AG10803 (cell line): Measurements from ENCODE around the gene IL17REL.

ENCODE experiments used
- DNase-seq: peaks from one replicate; pipeline ENCODE4 v3.0.0; 2010; ENCODE audit warnings: low read depth
- H3K4me3 ChIP-seq: 2 replicates; pipeline ENCODE4 v1.5.1; 2011; ENCODE audit warnings: mild to moderate bottlenecking, low read length, control low read depth
- TF ChIP-seq, protein P1 (sequence below): conservative IDR thresholded peaks from 2 replicates; pipeline ENCODE4 v1.5.1; 2011; ENCODE audit warnings: mild to moderate bottlenecking, low read length, control low read depth, inconsistent platforms

IL17REL gene

DNA sequence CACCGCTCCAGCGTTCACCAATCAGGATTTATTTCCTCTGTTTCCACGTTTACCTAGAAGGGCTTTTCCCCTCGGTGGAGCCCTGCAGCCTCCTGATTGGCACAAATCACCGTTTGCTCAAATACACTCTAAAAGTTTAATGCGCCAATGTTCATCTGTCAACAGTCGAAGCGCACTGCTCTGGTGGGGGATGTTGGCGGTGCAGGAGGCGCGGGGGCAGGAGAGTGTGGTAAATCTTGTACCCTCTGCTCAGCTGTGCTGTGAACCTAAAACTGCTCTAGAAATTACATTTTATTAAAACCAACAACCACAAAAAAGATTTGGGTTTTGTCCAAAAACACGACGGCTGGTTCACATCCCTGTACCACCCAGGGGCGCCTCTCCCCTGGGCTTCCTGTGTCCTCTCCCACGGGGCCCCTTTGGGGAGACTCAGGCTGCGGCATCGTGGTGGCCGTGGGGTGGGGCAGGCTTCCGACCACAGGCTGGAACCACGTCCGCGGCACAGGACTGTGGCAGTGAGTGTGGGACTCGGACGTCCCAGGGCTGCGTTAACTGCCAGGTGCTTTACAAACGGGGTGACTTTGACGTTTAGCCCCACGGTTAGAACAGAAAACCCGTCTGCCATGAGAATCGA lies 32.0 kb upstream of the IL17REL start:
- H3K4me3 ChIP-seq, result no peak overlapping the region
- DNase-seq, result no peak
- TF ChIP-seq, protein P1, sequence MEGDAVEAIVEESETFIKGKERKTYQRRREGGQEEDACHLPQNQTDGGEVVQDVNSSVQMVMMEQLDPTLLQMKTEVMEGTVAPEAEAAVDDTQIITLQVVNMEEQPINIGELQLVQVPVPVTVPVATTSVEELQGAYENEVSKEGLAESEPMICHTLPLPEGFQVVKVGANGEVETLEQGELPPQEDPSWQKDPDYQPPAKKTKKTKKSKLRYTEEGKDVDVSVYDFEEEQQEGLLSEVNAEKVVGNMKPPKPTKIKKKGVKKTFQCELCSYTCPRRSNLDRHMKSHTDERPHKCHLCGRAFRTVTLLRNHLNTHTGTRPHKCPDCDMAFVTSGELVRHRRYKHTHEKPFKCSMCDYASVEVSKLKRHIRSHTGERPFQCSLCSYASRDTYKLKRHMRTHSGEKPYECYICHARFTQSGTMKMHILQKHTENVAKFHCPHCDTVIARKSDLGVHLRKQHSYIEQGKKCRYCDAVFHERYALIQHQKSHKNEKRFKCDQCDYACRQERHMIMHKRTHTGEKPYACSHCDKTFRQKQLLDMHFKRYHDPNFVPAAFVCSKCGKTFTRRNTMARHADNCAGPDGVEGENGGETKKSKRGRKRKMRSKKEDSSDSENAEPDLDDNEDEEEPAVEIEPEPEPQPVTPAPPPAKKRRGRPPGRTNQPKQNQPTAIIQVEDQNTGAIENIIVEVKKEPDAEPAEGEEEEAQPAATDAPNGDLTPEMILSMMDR, result no peak

DNA sequence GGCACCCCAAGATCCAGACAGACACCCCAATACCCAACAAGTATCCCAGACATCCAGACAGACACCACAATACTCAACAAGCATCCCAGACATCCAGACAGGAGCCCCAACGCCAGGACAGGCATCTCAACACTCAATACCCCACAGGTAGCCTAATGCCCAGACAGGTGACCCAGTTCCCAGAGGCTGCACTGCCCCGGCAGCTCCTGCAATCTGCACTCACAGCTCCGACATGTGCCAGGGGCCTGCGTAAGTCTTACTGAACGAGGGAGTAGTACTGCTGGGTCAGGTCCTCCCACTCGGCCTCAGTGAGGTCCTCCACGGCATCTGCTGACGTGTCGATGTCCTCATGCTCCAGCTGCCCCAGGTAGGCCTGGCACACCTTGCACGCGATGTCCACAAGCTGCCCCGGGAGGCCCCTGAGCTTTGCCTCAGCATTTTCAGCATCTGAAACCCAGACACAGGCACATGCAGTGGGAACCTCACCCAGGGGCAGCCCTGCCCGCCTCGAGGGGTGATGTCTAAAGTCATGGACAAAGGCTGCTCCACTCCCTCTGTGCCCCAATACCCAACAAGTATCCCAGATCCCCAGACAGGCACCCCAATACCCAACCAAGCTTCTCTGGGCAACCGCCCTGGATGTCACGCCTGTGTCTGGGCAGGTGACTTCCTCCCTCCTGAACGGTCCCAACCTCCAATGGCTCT lies 28.9 kb upstream of the IL17REL start:
- TF ChIP-seq, protein P1, result no peak
- H3K4me3 ChIP-seq, result no peak overlapping the region
- DNase-seq, result no peak

DNA sequence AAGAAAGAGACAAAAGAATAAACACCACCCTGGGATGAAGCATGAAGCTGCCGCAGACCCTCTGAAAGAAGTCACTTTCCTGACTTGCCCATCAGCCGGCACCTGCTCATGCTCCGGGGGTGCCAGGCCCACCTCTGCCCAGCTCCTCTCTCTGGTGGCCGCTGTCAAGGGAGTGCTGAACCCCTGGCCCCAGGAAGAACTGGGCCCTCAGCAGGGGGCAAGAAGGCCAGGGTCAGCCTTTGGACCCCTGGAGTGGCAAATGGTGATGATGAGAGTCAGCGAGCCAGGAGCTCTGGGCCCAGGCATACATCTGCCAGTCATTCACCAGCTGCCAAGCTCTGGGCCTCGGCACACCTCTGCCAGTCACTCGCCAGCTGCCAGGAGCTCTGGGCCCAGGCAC lies 28.2 kb upstream of the IL17REL start:
- TF ChIP-seq, protein P1, result no peak
- no peak for DNase-seq
- no peak overlapping the region for H3K4me3 ChIP-seq

DNA sequence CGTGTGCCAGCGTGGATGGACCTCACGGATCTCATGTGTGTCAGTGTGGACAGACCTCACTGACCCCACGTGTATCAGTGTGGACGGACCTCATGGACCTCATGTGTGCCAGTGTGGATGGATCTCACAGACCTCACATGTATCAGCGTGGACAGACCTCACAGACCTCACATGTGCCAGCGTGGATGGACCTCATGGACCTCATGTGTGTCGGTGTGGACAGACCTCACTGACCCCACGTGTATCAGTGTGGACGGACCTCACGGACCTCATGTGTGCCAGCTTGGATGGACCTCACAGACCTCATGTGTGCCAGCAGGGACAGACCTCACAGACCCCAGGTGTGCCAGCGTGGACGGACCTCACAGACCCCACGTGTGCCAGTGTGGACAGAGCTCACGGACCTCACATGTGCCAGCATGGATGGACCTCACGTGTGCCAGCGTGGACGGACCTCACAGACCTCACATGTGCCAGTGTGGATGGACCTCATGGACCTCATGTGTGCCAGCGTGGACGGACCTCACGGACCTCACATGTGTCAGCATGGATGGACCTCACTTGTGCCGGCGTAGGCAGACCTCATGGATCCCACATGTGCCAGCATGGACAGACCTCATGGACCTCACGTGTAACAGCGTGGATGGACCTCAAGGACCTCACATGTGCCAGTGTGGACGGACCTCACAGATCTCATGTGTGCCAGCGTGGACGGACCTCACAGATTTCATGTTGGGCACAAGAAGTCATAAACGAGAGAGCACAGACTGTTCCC lies 27.3 kb upstream of the IL17REL start:
- no peak overlapping the region for H3K4me3 ChIP-seq
- no peak for DNase-seq
- TF ChIP-seq, protein P1, result no peak

DNA sequence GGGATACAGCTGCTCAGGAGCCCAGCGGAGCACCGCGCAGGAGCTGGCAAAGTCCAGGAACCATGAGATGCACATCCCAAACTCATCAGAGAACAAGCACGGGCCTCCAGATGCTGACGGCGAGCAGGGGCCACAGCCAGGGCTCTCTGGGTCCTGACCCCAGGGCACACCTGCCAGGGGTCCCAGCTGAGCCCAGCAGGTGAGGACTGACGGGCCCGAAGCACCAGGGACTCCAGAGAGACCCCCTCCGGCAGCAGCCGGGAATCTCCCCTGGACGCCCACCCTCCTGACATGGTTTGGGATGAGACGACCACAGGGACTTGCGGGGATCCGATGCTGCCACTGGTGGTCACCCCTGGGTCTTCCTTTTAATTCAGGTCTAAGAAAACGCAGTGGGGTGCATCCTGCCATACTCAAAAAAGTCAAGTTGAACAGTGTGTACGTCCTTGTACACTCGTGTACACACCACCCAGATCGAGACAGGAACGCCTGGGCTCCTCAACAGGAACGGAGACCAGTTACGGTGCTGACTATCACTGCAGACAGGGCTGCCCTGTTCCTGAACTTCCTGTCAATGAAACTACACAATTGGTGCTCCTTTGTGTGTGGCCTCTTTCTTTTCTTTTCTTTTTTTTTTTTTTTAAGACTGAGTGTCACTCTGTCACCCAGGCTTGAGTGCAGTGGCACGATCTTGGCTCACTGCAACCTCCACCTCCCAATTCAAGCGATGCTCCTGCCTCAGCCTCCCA lies 23.6 kb upstream of the IL17REL start:
- TF ChIP-seq, protein P1, result no peak
- DNase-seq, result no peak

DNA sequence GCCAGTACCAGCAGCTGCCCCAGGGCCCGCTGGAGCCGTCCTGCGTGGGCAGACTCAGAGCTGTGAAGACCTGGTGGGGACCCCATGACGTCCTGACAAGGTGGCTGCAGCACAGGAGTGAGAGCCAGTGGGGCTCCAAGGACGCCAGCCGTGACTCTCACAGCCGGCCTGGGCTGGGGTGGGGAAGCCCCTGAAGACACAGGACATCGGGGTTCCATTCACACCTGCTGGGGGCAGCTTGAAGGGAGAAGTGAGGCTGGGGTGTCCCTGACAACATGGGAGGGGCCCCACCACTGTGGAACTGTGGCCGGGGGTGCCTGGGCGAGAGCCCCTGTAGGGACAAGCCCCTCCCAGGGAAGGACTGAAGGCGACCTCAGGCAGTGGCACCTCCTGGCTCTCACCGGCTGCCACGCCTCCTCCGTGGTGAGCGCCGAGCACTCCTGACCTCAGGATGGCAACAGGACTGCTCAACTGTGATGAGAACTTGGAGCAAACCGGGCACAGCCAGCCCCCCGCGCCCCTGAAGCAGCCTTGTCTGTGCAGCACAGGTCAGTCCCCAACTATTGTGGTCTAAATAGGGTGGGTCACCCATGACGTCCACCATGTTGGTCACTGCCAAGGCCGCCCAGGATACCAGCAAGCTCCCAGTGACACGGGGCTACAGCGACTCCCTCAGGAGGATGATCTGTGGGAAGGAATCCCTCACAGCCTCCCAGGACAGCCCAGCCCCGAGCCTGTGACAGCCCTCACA lies 22.7 kb upstream of the IL17REL start:
- no peak for DNase-seq
- H3K4me3 ChIP-seq, result no peak overlapping the region
- TF ChIP-seq, protein P1, result no peak

More for the DNA sequence above, 23.6 kb upstream of the IL17REL start:
- no peak overlapping the region for H3K4me3 ChIP-seq
